Measurements from ENCODE around the gene MTR.

The MTR gene

DNA sequence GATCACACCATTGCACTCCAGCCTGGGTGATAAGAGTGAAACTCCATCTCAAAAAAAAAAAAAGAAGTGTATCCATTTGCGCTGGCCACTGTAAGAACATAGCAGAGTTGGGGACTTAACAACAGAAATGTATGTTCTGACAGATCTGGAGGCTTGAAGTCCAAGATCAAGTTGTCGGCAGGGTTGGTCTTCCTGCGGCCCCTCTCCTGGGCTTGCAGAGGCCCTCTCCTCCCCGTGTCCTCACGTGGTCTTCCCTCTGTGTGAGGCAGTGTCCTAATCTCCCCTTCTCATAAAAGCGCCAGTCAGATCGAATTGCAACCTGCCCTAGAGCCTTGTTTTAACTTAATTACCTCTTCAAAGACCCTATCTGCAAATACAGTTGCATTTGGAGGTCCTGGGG is 156.6 kb downstream of the MTR start:
- DNase-seq: peak; percentile 73
- Histone ChIP-seq H3K36me3 (no peaks in the 10 kb centered on the region), H3K27me3 (ENCODE audit: insufficient read depth, low read depth, severe bottlenecking) (no peaks in the 10 kb centered on the region), H3K27ac (peak overlapping the region; percentile 26), H3K9me3 (ENCODE audit: severe bottlenecking) (peaks cover 6% of the 10 kb centered on the region), H3K4me3 (ENCODE audit: low read depth, low read length) (no peak overlapping the region)
- TF ChIP-seq, protein P1, sequence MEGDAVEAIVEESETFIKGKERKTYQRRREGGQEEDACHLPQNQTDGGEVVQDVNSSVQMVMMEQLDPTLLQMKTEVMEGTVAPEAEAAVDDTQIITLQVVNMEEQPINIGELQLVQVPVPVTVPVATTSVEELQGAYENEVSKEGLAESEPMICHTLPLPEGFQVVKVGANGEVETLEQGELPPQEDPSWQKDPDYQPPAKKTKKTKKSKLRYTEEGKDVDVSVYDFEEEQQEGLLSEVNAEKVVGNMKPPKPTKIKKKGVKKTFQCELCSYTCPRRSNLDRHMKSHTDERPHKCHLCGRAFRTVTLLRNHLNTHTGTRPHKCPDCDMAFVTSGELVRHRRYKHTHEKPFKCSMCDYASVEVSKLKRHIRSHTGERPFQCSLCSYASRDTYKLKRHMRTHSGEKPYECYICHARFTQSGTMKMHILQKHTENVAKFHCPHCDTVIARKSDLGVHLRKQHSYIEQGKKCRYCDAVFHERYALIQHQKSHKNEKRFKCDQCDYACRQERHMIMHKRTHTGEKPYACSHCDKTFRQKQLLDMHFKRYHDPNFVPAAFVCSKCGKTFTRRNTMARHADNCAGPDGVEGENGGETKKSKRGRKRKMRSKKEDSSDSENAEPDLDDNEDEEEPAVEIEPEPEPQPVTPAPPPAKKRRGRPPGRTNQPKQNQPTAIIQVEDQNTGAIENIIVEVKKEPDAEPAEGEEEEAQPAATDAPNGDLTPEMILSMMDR (IDR thresholded peaks at IDR 0.05; ENCODE audit: low read depth, low read length): no peak

DNA sequence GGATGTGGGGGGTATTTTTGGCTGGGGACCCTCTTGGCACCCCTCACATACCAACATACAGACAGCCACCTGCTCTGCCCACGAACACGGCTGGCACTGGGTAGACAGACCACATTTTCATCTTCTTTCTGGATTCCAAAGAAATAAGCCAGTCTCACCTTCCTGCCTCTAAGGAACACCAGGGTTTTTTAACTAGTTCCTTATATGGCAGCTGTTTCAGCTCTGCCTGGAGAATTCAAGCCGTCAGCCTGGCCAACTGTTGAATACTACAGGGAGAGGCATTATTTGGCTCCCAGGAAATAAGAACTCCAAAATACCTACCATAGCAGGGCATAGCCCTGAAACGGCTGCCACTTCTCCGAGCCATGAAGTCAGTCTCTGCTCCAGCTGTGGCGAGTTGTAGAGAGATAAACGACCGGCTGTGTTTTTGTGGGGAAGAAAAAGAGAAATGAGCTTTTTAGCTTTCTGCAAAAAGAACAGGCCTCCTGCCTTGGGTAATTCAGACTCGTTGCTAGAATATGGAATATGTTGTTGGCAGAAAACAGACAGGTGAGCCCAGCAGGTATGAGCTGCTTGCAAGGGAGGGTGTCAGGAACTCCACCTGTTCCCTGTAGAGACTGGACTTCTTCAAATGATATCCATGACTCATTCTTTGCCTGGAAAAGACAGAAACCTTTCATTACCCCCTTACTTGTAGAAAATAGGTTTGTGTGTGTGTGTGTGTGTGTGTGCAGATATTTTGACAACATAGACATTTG is 157.3 kb downstream of the MTR start:
- TF ChIP-seq, protein P1 (IDR thresholded peaks at IDR 0.05; ENCODE audit: low read depth, low read length): no peak
- H3K36me3 ChIP-seq: no peaks in the 10 kb centered on the region
- DNase-seq: no peak
- no peak overlapping the region for H3K4me3 ChIP-seq (ENCODE audit: low read depth, low read length)
- peaks cover 6% of the 10 kb centered on the region for H3K9me3 ChIP-seq (ENCODE audit: severe bottlenecking)
- H3K27ac ChIP-seq: peak overlapping the region; percentile 26
- no peaks in the 10 kb centered on the region for H3K27me3 ChIP-seq (ENCODE audit: insufficient read depth, low read depth, severe bottlenecking)

DNA sequence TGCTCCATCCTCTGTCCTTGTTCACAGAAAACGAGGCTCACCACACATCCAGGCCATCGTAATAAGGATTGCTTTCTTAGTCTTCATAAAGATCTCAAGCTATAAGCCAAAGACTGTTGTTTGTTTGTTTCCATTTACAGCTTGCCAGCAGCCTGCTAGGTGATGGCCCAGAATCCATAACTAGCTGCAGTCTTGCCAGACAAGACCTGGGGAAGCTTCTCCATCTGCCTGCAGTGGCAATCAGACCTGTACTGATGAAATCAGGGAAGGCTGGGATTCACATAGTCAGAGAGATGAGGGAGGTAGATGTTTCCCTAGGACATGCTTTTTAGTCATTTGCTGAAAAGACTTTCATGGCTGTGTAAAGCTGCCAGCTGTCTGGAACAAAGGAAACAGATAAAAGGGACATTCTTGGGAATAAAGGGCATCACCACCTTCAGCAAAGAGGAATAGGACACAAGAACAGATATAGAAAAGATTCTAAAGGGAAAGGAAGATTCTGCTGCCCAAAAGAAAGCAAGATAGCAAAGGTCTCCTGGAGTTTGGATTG is 158.1 kb downstream of the MTR start:
- Histone ChIP-seq H3K27ac (no peak overlapping the region), H3K4me3 (ENCODE audit: low read depth, low read length) (no peak overlapping the region), H3K9me3 (ENCODE audit: severe bottlenecking) (peaks cover 6% of the 10 kb centered on the region), H3K27me3 (ENCODE audit: insufficient read depth, low read depth, severe bottlenecking) (no peaks in the 10 kb centered on the region), H3K36me3 (no peaks in the 10 kb centered on the region)
- no peak for DNase-seq
- TF ChIP-seq, protein P1 (IDR thresholded peaks at IDR 0.05; ENCODE audit: low read depth, low read length): no peak

All from WERI-Rb-1 (cell line).